ENCODE measurements around the gene PTRH1. TPM values are rescaled to one million over a fixed set of nuclear protein-coding genes. Genes with fewer than 3 reads are reported as not detected.

PTRH1 gene
- total and polyA plus RNA-seq, 10 of the 15 experiments (the other 5 are each of a cell fraction or from before 2014, with no cell fraction given) = 0.69 to 38.4 (median 10.2) TPM

DNA sequence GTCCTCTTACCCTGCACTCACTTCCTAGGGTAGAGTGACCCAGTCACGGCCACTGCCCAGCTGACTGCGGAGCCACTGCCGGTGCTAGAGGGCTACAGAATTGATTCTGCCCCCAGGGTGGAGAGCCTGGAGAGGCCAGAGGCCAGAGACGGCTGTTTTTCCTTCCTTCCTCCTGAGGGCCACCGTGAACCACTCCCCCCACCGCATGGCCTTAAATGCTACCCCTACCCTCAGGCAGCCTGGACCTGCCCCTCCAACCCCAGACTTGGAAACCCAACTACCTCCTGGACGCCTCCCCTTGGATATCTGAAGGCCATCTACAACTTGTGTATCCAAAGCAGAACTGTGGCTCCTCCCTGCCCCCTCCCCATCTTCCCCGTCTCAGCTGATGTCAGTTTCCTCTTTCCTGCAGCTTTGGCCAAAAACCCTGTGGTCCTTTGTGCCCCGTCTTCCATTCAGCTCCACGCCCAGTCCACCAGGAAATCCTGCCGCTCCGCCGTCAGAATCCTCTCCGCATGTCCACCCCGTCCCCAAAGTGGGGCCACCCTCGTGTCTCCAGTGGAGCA is 46.7 kb upstream of the PTRH1 start:
- BruUV-seq (replicated peaks) = no TSS peak
- no peak for ATAC-seq
- no peak for DNase-seq (ENCODE audit: low read depth, low spot score)
- no peaks in the 10 kb centered on the region for H3K27me3 ChIP-seq (replicated peaks in 1 of 2; ENCODE audit: control insufficient read depth in 2 of 2, insufficient read depth in 2 of 2, low read length in 1 of 2)
- intact Hi-C loops (cut with micrococcal nuclease; ENCODE audit: unreplicated experiment) (no loop called here), in situ Hi-C loops (cut with MboI) (no loop called here)
- no peak overlapping the region for H3K9ac ChIP-seq (ENCODE audit: control insufficient read depth, insufficient read depth, low read length)
- H3K79me2 ChIP-seq (ENCODE audit: control insufficient read depth, insufficient read depth, low read length) = no peaks in the 10 kb centered on the region; the same call in 1 of the 2 replicates
- H3K4me2 ChIP-seq (ENCODE audit: control insufficient read depth, insufficient read depth) = no peak overlapping the region
- H3K36me3 ChIP-seq (ENCODE audit: control insufficient read depth in 2 of 2, insufficient read depth in 2 of 2, low read length in 1 of 2) = peaks cover 5 to 17% of the 10 kb centered on the region in 2 experiments
- TF ChIP-seq NBN (IDR thresholded peaks at IDR 0.05) = no peak
- TF ChIP-seq BRCA1 (IDR thresholded peaks at IDR 0.05; ENCODE audit: low read depth, low read length) = no peak
- no peak for TF ChIP-seq ESRRA (IDR thresholded peaks at IDR 0.05; ENCODE audit: low read length)
- TF ChIP-seq MTA3 (IDR thresholded peaks at IDR 0.05; ENCODE audit: borderline replicate concordance, low read length) = no peak
- no peak for TF ChIP-seq IKZF1 (conservative IDR thresholded peaks at IDR 0.05)
- TF ChIP-seq EED (IDR thresholded peaks at IDR 0.05; ENCODE audit: low read depth) = no peak
- 0 out of 2 replicates have a peak, but pooled peaks cover under 1% of the 10 kb centered on the region for H3K4me1 ChIP-seq (ENCODE audit: control insufficient read depth, insufficient read depth, low read length)
- H3K9me3 ChIP-seq (replicated peaks; ENCODE audit: control insufficient read depth, insufficient read depth, low read length) = no peaks in the 10 kb centered on the region
- POLR2A ChIA-PET = interaction anchor here (1.5 kb wide), 1 partner anchor 9 kb away, joined by 3 read pairs; no protein-coding TSS in a partner anchor
- 86% methylated on average over 14 of the region's 16 CpGs for WGBS (ENCODE audit: insufficient coverage, insufficient replicate concordance, low lambda C conversion rate, missing lambda C conversion rate)
- CTCF ChIA-PET = interaction anchor here (1.2 to 1.3 kb wide), 2 partner anchors 9 to 108 kb away, joined by 4 read pairs; no protein-coding TSS in a partner anchor
- H3K27ac ChIP-seq (ENCODE audit: control insufficient read depth, insufficient read depth) = no peak overlapping the region
- H2AFZ ChIP-seq (ENCODE audit: control insufficient read depth, low read depth, low read length) = no peak overlapping the region
- SMC1A ChIA-PET (ENCODE audit: uncharacterized antibody, unreplicated experiment) = interaction anchor here (0.9 to 2.1 kb wide), 3 partner anchors 16 to 107 kb away, joined by 3 to 5 read pairs (median 4); no protein-coding TSS in a partner anchor
- H3K4me3 ChIP-seq = no peak overlapping the region
- no peak for FAIRE-seq
- RAD21 ChIA-PET (ENCODE audit: unreplicated experiment) = no interaction called here
- H4K20me1 ChIP-seq (ENCODE audit: control insufficient read depth, insufficient read depth) = 0 out of 2 replicates have a peak, but pooled peaks cover 2% of the 10 kb centered on the region

DNA sequence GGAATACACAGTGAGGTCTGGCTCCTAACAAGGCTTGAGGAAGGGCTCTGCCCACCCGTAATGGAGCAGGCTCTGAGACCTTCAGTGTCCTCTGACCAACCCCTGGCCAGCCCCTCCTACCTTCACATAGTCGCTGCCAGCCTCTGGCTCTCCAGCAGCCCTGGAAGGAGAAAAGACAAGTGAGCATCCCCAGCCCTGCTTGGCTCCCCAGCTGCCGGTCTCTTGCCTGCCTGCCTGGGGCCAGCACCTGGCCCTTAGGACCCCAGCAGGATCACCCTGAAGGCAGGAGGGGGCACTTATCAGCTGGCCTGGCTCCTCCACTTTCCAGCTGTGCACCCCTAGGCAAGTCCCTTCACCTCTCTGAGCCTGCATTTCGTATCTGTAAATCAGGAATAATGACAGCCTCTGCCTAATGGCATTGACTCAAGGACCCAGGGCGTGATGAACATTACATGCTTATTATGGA is 46.1 kb upstream of the PTRH1 start:
- POLR2A ChIA-PET = interaction anchor here (1.5 kb wide), 1 partner anchor 9 kb away, joined by 3 read pairs; no protein-coding TSS in a partner anchor
- TF ChIP-seq, protein P1, sequence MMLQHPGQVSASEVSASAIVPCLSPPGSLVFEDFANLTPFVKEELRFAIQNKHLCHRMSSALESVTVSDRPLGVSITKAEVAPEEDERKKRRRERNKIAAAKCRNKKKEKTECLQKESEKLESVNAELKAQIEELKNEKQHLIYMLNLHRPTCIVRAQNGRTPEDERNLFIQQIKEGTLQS (IDR thresholded peaks at IDR 0.05; ENCODE audit: borderline replicate concordance, extremely low read depth, low read depth, low read length) = no peak
- no peak for TF ChIP-seq FOXK2 (IDR thresholded peaks at IDR 0.05)
- TF ChIP-seq IKZF2 (IDR thresholded peaks at IDR 0.05) = no peak
- TF ChIP-seq POU2F2 (IDR thresholded peaks at IDR 0.05; ENCODE audit: borderline replicate concordance, low read depth, low read length) = no peak
- no peak for TF ChIP-seq HDAC6 (IDR thresholded peaks at IDR 0.05; ENCODE audit: unreplicated experiment)
- TF ChIP-seq RAD21 (IDR thresholded peaks at IDR 0.05; ENCODE audit: insufficient read depth, low read depth, low read length) = no peak
- TF ChIP-seq EZH2 (IDR thresholded peaks at IDR 0.05; ENCODE audit: borderline replicate concordance, control insufficient read depth, low read depth, low read length) = no peak
- no peak for TF ChIP-seq WRNIP1 (IDR thresholded peaks at IDR 0.05; ENCODE audit: borderline replicate concordance, low read depth, low read length)
- TF ChIP-seq, protein P2, sequence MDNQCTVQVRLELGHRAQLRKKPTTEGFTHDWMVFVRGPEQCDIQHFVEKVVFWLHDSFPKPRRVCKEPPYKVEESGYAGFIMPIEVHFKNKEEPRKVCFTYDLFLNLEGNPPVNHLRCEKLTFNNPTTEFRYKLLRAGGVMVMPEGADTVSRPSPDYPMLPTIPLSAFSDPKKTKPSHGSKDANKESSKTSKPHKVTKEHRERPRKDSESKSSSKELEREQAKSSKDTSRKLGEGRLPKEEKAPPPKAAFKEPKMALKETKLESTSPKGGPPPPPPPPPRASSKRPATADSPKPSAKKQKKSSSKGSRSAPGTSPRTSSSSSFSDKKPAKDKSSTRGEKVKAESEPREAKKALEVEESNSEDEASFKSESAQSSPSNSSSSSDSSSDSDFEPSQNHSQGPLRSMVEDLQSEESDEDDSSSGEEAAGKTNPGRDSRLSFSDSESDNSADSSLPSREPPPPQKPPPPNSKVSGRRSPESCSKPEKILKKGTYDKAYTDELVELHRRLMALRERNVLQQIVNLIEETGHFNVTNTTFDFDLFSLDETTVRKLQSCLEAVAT (IDR thresholded peaks at IDR 0.05) = no peak
- TF ChIP-seq BACH1 (IDR thresholded peaks at IDR 0.05; ENCODE audit: borderline replicate concordance) = no peak
- TF ChIP-seq ZNF384 (IDR thresholded peaks at IDR 0.05; ENCODE audit: borderline replicate concordance, low read depth, low read length) = no peak

More for the DNA sequence above, 46.1 kb upstream of the PTRH1 start:
- DNase-seq (ENCODE audit: low read depth, low spot score) = no peak
- 78% methylated on average over 5 of the region's 5 CpGs for WGBS (ENCODE audit: insufficient coverage, insufficient replicate concordance, low lambda C conversion rate, missing lambda C conversion rate)
- RAD21 ChIA-PET (ENCODE audit: unreplicated experiment) = no interaction called here
- Histone ChIP-seq H3K79me2 (ENCODE audit: control insufficient read depth, insufficient read depth, low read length) (no peaks in the 10 kb centered on the region; the same call in 1 of the 2 replicates), H3K9ac (ENCODE audit: control insufficient read depth, insufficient read depth, low read length) (no peak overlapping the region), H3K27me3 (replicated peaks in 1 of 2; ENCODE audit: control insufficient read depth in 2 of 2, insufficient read depth in 2 of 2, low read length in 1 of 2) (no peaks in the 10 kb centered on the region), H3K36me3 (ENCODE audit: control insufficient read depth in 2 of 2, insufficient read depth in 2 of 2, low read length in 1 of 2) (peaks cover 1 to 12% of the 10 kb centered on the region in 2 experiments), H3K4me3 (no peak overlapping the region), H3K27ac (ENCODE audit: control insufficient read depth, insufficient read depth) (no peak overlapping the region), H3K9me3 (replicated peaks; ENCODE audit: control insufficient read depth, insufficient read depth, low read length) (no peaks in the 10 kb centered on the region), H4K20me1 (ENCODE audit: control insufficient read depth, insufficient read depth) (0 out of 2 replicates have a peak, but pooled peaks cover 2% of the 10 kb centered on the region), H3K4me2 (ENCODE audit: control insufficient read depth, insufficient read depth) (no peak overlapping the region), H2AFZ (ENCODE audit: control insufficient read depth, low read depth, low read length) (no peak overlapping the region), H3K4me1 (ENCODE audit: control insufficient read depth, insufficient read depth, low read length) (no peaks in the 10 kb centered on the region)
- intact Hi-C loops (cut with micrococcal nuclease; ENCODE audit: unreplicated experiment) = no loop called here
- no peak for ATAC-seq
- SMC1A ChIA-PET (ENCODE audit: uncharacterized antibody, unreplicated experiment) = interaction anchor here (0.9 to 1.6 kb wide), 2 partner anchors 36 to 108 kb away, joined by 3 to 4 read pairs; no protein-coding TSS in a partner anchor
- no peak for FAIRE-seq
- in situ Hi-C loops (cut with MboI) = no loop called here
- CTCF ChIA-PET = interaction anchor here (1.2 to 1.3 kb wide), 2 partner anchors 10 to 108 kb away, joined by 4 read pairs; no protein-coding TSS in a partner anchor
- BruUV-seq (replicated peaks) = no TSS peak

Measured in GM12878 (cell line).